ENCODE measurements around the gene ATXN7. TPM values are rescaled to one million over a fixed set of nuclear protein-coding genes. Genes with fewer than 3 reads are reported as not detected.

Gene ATXN7
- total RNA-seq, 4 donors from 2014 or later: 48.5 to 80.3 (median 75.2) TPM

DNA sequence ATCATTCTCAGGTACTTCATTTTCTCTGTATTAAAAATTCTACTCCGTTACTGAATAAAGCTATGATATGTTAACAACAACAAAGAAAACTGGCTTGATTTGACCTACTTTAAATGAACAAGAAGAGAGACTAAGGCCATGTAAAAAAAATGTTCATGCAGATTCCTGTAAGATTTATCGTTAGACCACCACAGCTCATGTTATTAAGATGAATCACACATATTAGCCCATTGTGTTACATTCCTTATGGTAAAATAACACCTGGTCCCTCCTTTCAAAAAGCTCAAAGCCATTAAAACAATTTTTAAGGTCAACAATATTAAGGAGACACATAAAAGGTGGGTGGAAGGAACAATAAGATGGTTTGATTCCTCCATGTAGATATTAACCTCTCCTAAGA is 6.4 kb upstream of the ATXN7 start:
- TF ChIP-seq, protein P1, sequence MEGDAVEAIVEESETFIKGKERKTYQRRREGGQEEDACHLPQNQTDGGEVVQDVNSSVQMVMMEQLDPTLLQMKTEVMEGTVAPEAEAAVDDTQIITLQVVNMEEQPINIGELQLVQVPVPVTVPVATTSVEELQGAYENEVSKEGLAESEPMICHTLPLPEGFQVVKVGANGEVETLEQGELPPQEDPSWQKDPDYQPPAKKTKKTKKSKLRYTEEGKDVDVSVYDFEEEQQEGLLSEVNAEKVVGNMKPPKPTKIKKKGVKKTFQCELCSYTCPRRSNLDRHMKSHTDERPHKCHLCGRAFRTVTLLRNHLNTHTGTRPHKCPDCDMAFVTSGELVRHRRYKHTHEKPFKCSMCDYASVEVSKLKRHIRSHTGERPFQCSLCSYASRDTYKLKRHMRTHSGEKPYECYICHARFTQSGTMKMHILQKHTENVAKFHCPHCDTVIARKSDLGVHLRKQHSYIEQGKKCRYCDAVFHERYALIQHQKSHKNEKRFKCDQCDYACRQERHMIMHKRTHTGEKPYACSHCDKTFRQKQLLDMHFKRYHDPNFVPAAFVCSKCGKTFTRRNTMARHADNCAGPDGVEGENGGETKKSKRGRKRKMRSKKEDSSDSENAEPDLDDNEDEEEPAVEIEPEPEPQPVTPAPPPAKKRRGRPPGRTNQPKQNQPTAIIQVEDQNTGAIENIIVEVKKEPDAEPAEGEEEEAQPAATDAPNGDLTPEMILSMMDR (IDR thresholded peaks at IDR 0.05): no peak
- no peak for TF ChIP-seq POLR2A (IDR thresholded peaks at IDR 0.05)
- H3K4me1 ChIP-seq: peaks cover 0 to 2% (median 0%) of the 10 kb centered on the region in 4 donors
- H3K27ac ChIP-seq: no peak overlapping the region
- H3K27me3 ChIP-seq: no peaks in the 10 kb centered on the region
- no peak overlapping the region for H3K4me3 ChIP-seq
- no peaks in the 10 kb centered on the region for H3K36me3 ChIP-seq
- H3K9me3 ChIP-seq: no peaks in the 10 kb centered on the region
- DNase-seq: no peak

DNA sequence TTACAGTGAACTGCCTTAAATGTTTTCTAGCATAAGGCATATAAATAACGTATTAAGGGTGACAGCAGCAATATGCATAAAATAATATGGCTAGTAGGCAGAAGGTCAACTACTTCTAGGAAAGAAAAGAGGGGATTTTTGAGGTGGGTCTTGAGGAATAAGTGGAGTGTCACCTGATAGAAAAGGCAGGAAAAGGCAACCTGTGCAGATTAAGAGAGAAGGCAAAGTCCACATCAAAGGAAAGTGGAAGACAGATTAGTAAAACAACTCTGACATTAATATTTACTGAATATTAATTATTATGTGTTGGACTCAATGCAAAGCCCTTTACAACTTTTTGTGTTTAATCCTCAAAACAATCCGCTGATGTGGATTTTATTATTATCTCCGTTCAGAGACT is 2.9 kb upstream of the ATXN7 start:
- peaks cover 0 to 8% (median 4%) of the 10 kb centered on the region in 4 donors for H3K4me1 ChIP-seq
- no peaks in the 10 kb centered on the region for H3K9me3 ChIP-seq
- no peak for TF ChIP-seq POLR2A (IDR thresholded peaks at IDR 0.05)
- TF ChIP-seq, protein P1 (IDR thresholded peaks at IDR 0.05): no peak
- DNase-seq: no peak
- no peak overlapping the region for H3K4me3 ChIP-seq
- H3K36me3 ChIP-seq: no peaks in the 10 kb centered on the region
- H3K27ac ChIP-seq: no peak overlapping the region
- H3K27me3 ChIP-seq: no peaks in the 10 kb centered on the region

DNA sequence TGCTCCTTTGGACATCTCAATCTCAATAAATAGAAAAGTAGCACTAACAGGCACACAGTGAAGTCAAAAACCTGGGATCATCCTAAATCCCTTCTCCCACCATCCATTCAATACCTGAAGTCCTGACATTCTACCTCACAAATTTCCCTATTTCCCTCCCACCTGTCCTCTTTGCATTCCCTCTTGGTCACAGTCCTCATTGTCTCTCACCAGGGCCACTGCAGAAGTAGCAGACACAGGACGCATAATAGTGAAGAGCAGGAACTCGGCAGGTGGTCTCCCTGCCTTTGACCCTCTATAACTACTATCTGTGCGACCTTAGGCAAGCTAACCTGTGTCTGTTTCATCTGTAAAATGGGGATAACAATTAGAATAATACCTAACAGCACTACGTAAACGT is 2.4 kb upstream of the ATXN7 start:
- Histone ChIP-seq H3K9me3 (no peaks in the 10 kb centered on the region), H3K36me3 (no peaks in the 10 kb centered on the region), H3K27ac (no peak overlapping the region), H3K4me3 (no peak overlapping the region), H3K4me1 (peaks cover 0 to 8% (median 4%) of the 10 kb centered on the region in 4 donors), H3K27me3 (no peaks in the 10 kb centered on the region)
- no peak for TF ChIP-seq POLR2A (IDR thresholded peaks at IDR 0.05)
- TF ChIP-seq, protein P1 (IDR thresholded peaks at IDR 0.05): no peak
- no peak for DNase-seq

DNA sequence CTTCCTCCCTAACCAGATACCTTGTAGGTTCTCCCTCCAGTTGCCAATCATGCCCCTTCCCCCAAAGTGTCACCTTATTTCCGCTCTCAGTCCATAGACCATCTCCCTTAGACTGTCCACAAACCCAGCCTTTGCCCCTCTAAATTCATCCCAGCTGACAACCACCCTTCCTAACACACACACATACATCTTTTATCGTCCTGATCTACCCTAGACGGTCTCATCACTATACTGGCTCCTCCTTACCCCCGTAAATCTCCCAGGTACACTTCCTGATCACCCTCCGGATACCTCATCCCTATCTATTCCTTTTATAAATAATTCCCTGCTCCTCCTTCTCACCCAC is 890 bp upstream of the ATXN7 start:
- Histone ChIP-seq H3K4me3 (peak overlapping the region; percentile 96 to 98 (median 97)), H3K27ac (peak overlapping the region; percentile 87 to 92 (median 88)), H3K4me1 (peaks cover 0 to 8% (median 4%) of the 10 kb centered on the region in 4 donors), H3K9me3 (no peaks in the 10 kb centered on the region), H3K36me3 (no peaks in the 10 kb centered on the region), H3K27me3 (no peaks in the 10 kb centered on the region)
- DNase-seq: no peak
- TF ChIP-seq POLR2A (IDR thresholded peaks at IDR 0.05): no peak
- TF ChIP-seq, protein P1 (IDR thresholded peaks at IDR 0.05): no peak

DNA sequence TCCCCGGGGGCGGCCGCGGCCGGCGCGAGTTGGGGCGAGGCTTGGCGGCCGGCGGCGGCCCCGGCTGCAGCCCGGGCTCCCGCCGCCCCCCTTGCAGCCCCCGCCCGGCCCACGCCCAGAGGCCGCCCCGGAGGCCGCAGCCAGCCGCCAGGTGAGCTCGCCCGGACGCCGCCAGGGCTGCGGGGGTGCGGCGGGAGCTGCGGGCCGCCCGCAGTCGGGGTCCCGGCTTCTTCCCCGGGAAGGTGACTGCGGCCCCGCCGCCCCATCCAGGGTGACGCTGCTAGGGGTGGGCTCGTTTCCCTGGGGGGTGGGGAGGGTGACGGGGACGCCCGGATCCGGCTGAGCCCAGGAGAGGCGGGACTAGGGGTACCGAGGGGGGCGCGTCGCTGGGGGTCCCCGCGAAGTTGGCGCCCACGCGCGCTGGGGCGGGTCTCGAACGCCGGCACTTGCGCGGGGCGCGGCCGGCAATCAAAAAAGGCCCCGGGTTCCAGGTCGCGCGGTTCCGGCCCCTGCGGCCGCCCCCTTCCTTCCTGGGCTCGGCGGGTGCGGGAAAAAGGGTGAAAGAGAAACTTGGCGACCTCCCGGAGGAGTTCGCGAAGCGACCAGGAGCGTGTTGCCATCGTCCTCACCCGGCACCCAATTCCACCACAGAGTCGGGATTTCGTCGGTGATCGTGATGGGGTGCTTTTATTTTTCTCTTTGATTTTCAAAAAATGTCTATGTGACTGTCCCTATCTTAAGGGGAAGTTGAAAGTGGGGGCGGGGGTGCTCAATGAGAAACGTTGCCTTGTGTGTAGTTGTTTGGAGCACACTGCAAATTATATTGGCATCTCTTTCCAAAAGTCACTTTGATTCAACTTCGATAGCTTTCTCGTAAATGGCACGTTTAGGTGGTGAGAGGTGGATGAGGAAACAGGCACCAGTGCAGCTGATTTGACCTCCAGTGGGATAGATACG is 619 bp downstream of the ATXN7 start:
- peak; percentile 70 to 78 (median 72) for DNase-seq
- peak overlapping the region; percentile 85 to 97 (median 96) for H3K4me3 ChIP-seq
- no peaks in the 10 kb centered on the region for H3K27me3 ChIP-seq
- H3K27ac ChIP-seq: peak overlapping the region; percentile 87 to 92 (median 90)
- no peaks in the 10 kb centered on the region for H3K9me3 ChIP-seq
- TF ChIP-seq, protein P1 (IDR thresholded peaks at IDR 0.05): peak in 1 of 6 experiments; percentile 7
- no peak for TF ChIP-seq POLR2A (IDR thresholded peaks at IDR 0.05)
- H3K4me1 ChIP-seq: peaks cover 0 to 8% (median 4%) of the 10 kb centered on the region in 4 donors
- H3K36me3 ChIP-seq: no peaks in the 10 kb centered on the region

Data from Peyer's patch (tissue), 4 donors.